ENCODE measurements around the gene NRG3. TPM values are rescaled to one million over a fixed set of nuclear protein-coding genes. Genes with fewer than 3 reads are reported as not detected.

NRG3 gene
- total RNA-seq, 1 experiment from 2014 or later: not detected

DNA sequence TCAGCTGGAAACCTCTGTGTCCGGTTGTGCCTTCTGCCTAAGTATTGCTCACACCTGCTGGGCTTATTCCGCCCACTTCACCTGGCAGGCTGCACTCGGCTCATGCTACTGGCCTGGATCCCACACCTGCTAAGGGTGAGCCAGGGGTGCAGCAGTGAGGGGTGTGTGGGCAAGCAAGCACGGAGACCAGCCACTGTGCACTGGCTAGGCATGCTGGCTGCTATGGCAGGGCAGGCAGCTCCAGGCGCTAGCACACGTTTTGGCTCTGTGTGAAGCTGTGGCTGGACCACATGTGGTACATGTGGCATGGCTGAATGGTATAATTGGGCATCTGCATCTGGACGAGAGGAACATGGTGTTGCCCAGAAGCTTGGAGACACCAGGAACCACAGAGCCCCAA lies 940.7 kb downstream of the NRG3 start:
- CTCF ChIA-PET: no interaction called here
- Histone ChIP-seq H3K4me3 (replicated peaks in 1 of 2; ENCODE audit: low read depth in 1 of 2, low read length in 2 of 2) (no peak overlapping the region), H3K9me2 (ENCODE audit: insufficient read depth) (no peaks in the 10 kb centered on the region), H3K4me1 (ENCODE audit: control insufficient read depth in 1 of 2, insufficient read depth in 2 of 2, low read length in 2 of 2) (no peaks in the 10 kb centered on the region), H2AFZ (ENCODE audit: low read depth, low read length, poor library complexity, severe bottlenecking) (no peak overlapping the region), H4K20me1 (ENCODE audit: insufficient read depth) (no peaks in the 10 kb centered on the region), H3K79me2 (ENCODE audit: insufficient read depth, low read length) (no peaks in the 10 kb centered on the region), H3K27ac (ENCODE audit: low read depth, low read length) (no peak overlapping the region), H3K4me2 (ENCODE audit: low read length) (no peak overlapping the region), H3K9ac (ENCODE audit: low read length) (no peak overlapping the region), H3K9me3 (ENCODE audit: control insufficient read depth in 1 of 2, insufficient read depth in 1 of 2, low read depth in 1 of 2, low read length in 2 of 2) (peaks cover 0 to 26% of the 10 kb centered on the region in 2 experiments; a peak in 2 of 4 replicates), H3K27me3 (ENCODE audit: insufficient read depth, low read length) (no peaks in the 10 kb centered on the region), H3K36me3 (ENCODE audit: control insufficient read depth in 1 of 2, insufficient read depth in 2 of 2, low read length in 2 of 2) (no peaks in the 10 kb centered on the region)
- intact Hi-C loops (cut with micrococcal nuclease): no loop called here
- DNase-seq (ENCODE audit: low read depth, low spot score): no peak
- RAD21 ChIA-PET (ENCODE audit: low non-redundant PET in 1 of 2, low total read pairs in 2 of 2, uncharacterized antibody in 2 of 2, unreplicated experiment in 2 of 2): no interaction called here
- POLR2A ChIA-PET: no interaction called here
- no TSS peak for BruUV-seq (replicated peaks)
- ATAC-seq: no peak
- TF ChIP-seq FOSL1 (IDR thresholded peaks at IDR 0.05; ENCODE audit: low read depth) (no peak), JUND (IDR thresholded peaks at IDR 0.05) (no peak), SP1 (IDR thresholded peaks at IDR 0.05; ENCODE audit: low read depth) (no peak), ELF1 (IDR thresholded peaks at IDR 0.05; ENCODE audit: borderline replicate concordance, low read depth) (no peak), SIN3A (IDR thresholded peaks at IDR 0.05; ENCODE audit: low read depth) (no peak), EZH2 (IDR thresholded peaks at IDR 0.05) (no peak), POLR2A (IDR thresholded peaks at IDR 0.05; ENCODE audit: borderline replicate concordance, extremely low read depth, insufficient read depth, insufficient read length) (no peak), CEBPB (IDR thresholded peaks at IDR 0.05; ENCODE audit: low read depth) (no peak)
- TF ChIP-seq, protein P1, sequence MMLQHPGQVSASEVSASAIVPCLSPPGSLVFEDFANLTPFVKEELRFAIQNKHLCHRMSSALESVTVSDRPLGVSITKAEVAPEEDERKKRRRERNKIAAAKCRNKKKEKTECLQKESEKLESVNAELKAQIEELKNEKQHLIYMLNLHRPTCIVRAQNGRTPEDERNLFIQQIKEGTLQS (IDR thresholded peaks at IDR 0.05): no peak

DNA sequence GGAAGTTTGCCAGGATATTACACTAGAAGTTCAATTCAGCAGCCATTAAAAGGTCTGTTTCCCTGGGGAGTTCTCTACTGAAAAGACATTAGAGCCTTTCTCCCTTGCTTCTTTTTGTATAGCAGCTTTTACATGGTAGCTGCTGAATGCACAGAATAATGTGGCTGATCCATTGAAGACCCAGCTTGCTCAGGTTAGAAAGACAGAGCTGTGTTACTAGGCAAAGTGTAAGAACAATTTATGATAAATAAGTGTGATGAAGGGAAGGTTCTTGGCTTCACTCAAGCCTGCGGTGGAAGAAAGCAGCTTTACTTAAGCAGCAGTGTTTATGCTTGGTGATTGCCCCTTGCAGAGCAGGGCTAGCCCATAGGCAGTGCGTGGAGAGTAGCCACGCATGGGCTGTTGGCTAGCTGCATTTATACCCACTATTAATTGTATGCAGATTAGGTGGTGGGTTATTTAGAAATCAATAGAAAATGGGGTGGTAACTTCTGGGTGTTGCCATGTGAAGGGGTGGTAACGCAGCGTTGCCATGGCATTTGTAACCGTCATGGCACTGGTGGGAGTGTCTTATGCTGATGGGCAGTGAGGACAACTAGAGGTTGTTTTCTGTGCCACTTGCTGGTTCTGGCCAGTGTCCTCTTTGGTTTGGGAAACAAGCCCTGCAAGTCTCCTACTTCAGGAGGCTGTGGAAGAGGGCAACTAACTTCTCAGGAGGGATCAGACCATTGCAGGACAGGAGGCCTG lies 942.9 kb downstream of the NRG3 start:
- intact Hi-C loops (cut with micrococcal nuclease): no loop called here
- CTCF ChIA-PET: no interaction called here
- Histone ChIP-seq H3K79me2 (ENCODE audit: insufficient read depth, low read length) (no peaks in the 10 kb centered on the region), H3K27me3 (ENCODE audit: insufficient read depth, low read length) (no peaks in the 10 kb centered on the region), H3K4me2 (ENCODE audit: low read length) (no peak overlapping the region), H3K9me3 (ENCODE audit: control insufficient read depth in 1 of 2, insufficient read depth in 1 of 2, low read depth in 1 of 2, low read length in 2 of 2) (peaks cover 0 to 21% of the 10 kb centered on the region in 2 experiments; a peak in 2 of 4 replicates), H3K27ac (ENCODE audit: low read depth, low read length) (no peak overlapping the region), H3K36me3 (ENCODE audit: control insufficient read depth in 1 of 2, insufficient read depth in 2 of 2, low read length in 2 of 2) (no peaks in the 10 kb centered on the region), H2AFZ (ENCODE audit: low read depth, low read length, poor library complexity, severe bottlenecking) (no peak overlapping the region), H3K4me3 (replicated peaks in 1 of 2; ENCODE audit: low read depth in 1 of 2, low read length in 2 of 2) (no peak overlapping the region), H3K9me2 (ENCODE audit: insufficient read depth) (no peaks in the 10 kb centered on the region), H3K9ac (ENCODE audit: low read length) (no peak overlapping the region), H3K4me1 (ENCODE audit: control insufficient read depth in 1 of 2, insufficient read depth in 2 of 2, low read length in 2 of 2) (no peaks in the 10 kb centered on the region), H4K20me1 (ENCODE audit: insufficient read depth) (no peaks in the 10 kb centered on the region)
- ATAC-seq (no peak), DNase-seq (ENCODE audit: low read depth, low spot score) (no peak)
- POLR2A ChIA-PET: no interaction called here
- no peak for TF ChIP-seq RAD21 (IDR thresholded peaks at IDR 0.05; ENCODE audit: low read depth)
- RAD21 ChIA-PET (ENCODE audit: low non-redundant PET in 1 of 2, low total read pairs in 2 of 2, uncharacterized antibody in 2 of 2, unreplicated experiment in 2 of 2): no interaction called here
- BruUV-seq (replicated peaks): no TSS peak
